Esophagus squamous epithelium (tissue), 5 donors: Measurements from ENCODE around the gene COL1A2. TPM values are rescaled to one million over a fixed set of nuclear protein-coding genes. Genes with fewer than 3 reads are reported as not detected.

Experiments used
- DNase-seq: peaks from one replicate; lab custom pipeline; 2025; lab: John Stamatoyannopoulos, UW
- H3K27ac ChIP-seq, 4 donors: fragments of 200-600 bp; sonication (generic); one replicate each; pipeline ENCODE4 v1.5.1; 2016 to 2019; ENCODE audit warnings: mild to moderate bottlenecking in 1 of 4
- H3K27me3 ChIP-seq, 4 donors: fragments of 200-600 bp; sonication (generic); 1 replicate in 3 of 4; 2 replicates in 1 of 4; pipeline versions ENCODE4 v1.5.1 to v1.6.0; 2017 to 2021; ENCODE audit warnings: antibody characterized with exemption in 1 of 4
- H3K36me3 ChIP-seq, 3 donors: fragments of 200-600 bp; sonication (generic); one replicate each; pipeline ENCODE4 v1.5.1; 2016 to 2019
- H3K4me1 ChIP-seq, 3 donors: fragments of 200-600 bp; sonication (generic); one replicate each; pipeline ENCODE4 v1.5.1; 2017 to 2019
- H3K4me3 ChIP-seq, 4 donors: fragments of 200-600 bp; sonication (generic); 1 replicate in 3 of 4; 2 replicates in 1 of 4; pipeline ENCODE4 v1.5.1; 2016 to 2019; ENCODE audit warnings: mild to moderate bottlenecking in 2 of 4, moderate library complexity in 1 of 4
- H3K9me3 ChIP-seq, 3 donors: fragments of 200-600 bp; sonication (generic); one replicate each; pipeline ENCODE4 v1.5.1; 2016 to 2019
- CTCF ChIP-seq, 6 experiments: fragments of 450-650 bp in 4 of 6; fragments of 200-600 bp in 2 of 6; sonication (generic) in 2 of 6; IDR thresholded peaks; one replicate each; pipeline ENCODE4 v1.5.1; 2016 to 2019; ENCODE audit warnings: antibody characterized with exemption in 6 of 6, mild to moderate bottlenecking in 4 of 6, moderate library complexity in 4 of 6
- POLR2A ChIP-seq, 4 donors: fragments of 450-650 bp; IDR thresholded peaks; one replicate each; pipeline ENCODE4 v1.6.1; 2017; ENCODE audit warnings: antibody characterized with exemption in 4 of 4, mild to moderate bottlenecking in 4 of 4, moderate library complexity in 3 of 4
- WGBS, 2 donors: methylation state at CpG; one replicate each; pipeline ENCODE4 v1.1.5; 2018; 5-methylcytosine and 5-hydroxymethylcytosine counted together
- intact Hi-C: fragments of 100-400 bp; cut with DNase I; formaldehyde crosslinking; loops from one replicate; pipeline ENCODE4 v1.15.0; 2022
- total RNA-seq, 4 donors: library from RNA; depleted of rRNA; stranded (reverse); fragments of >200 nt; gene quantifications; one replicate each; pipeline ENCODE4 v1.1.0, GENCODE V29; 2016
- donor health status: DM: yes; HTN: yes; CAD: no.

COL1A2 gene
- total RNA-seq, 4 donors from 2014 or later = 18.8 to 129 (median 44.3) TPM

- Histone ChIP-seq H3K36me3 (peaks cover 0 to 55% (median 0%) of the 10 kb centered on the region in 3 donors), H3K27me3 (no peaks in the 10 kb centered on the region), H3K9me3 (no peaks in the 10 kb centered on the region), H3K4me1 (no peaks in the 10 kb centered on the region), H3K27ac (no peak overlapping the region), H3K4me3 (no peak overlapping the region)
- no peak for DNase-seq
- TF ChIP-seq POLR2A (IDR thresholded peaks at IDR 0.05) (no peak), CTCF (IDR thresholded peaks at IDR 0.05) (no peak)
- intact Hi-C loops = no loop called here
- 68% methylated on average over 9 of the region's 12 CpGs for WGBS, 2 donors
Observed at GRCh38 chr7:94426980-94427875, 32.5 kb downstream of the COL1A2 start.

GRCh38 chr7:94429153-94429552 lies 34.5 kb downstream of the COL1A2 start:
- H3K36me3 ChIP-seq = peaks cover 0 to 47% (median 0%) of the 10 kb centered on the region in 3 donors
- DNase-seq = no peak
- WGBS, 2 donors = 70 to 88% methylated on average over 1 of the region's 1 CpG
- no peak overlapping the region for H3K4me3 ChIP-seq
- H3K4me1 ChIP-seq = no peaks in the 10 kb centered on the region
- no peaks in the 10 kb centered on the region for H3K9me3 ChIP-seq
- TF ChIP-seq CTCF (IDR thresholded peaks at IDR 0.05) (no peak), POLR2A (IDR thresholded peaks at IDR 0.05) (no peak)
- no peak overlapping the region for H3K27ac ChIP-seq
- no peaks in the 10 kb centered on the region for H3K27me3 ChIP-seq
- intact Hi-C loops = no loop called here

- Histone ChIP-seq H3K4me1 (no peaks in the 10 kb centered on the region), H3K27me3 (peaks cover 0 to 3% (median 0%) of the 10 kb centered on the region in 4 donors), H3K36me3 (peaks cover 0 to 26% (median 0%) of the 10 kb centered on the region in 3 donors), H3K9me3 (no peaks in the 10 kb centered on the region), H3K4me3 (no peak overlapping the region), H3K27ac (no peak overlapping the region)
- TF ChIP-seq CTCF (IDR thresholded peaks at IDR 0.05) = no peak
- TF ChIP-seq POLR2A (IDR thresholded peaks at IDR 0.05) = no peak
- intact Hi-C loops = no loop called here
- 32 to 36% methylated on average over 1 of the region's 1 CpG for WGBS, 2 donors
- no peak for DNase-seq
Observed at GRCh38 chr7:94431176-94431575, 36.5 kb downstream of the COL1A2 start.

- intact Hi-C loops = no loop called here
- DNase-seq = no peak
- 58 to 61% methylated on average over 3 of the region's 3 CpGs for WGBS, 2 donors
- no peak for TF ChIP-seq POLR2A (IDR thresholded peaks at IDR 0.05)
- TF ChIP-seq CTCF (IDR thresholded peaks at IDR 0.05) = no peak
- H3K36me3 ChIP-seq = peaks cover 0 to 21% (median 0%) of the 10 kb centered on the region in 3 donors
- no peak overlapping the region for H3K27ac ChIP-seq
- no peaks in the 10 kb centered on the region for H3K9me3 ChIP-seq
- no peaks in the 10 kb centered on the region for H3K4me1 ChIP-seq
- no peak overlapping the region for H3K4me3 ChIP-seq
- H3K27me3 ChIP-seq = peaks cover 0 to 8% (median 0%) of the 10 kb centered on the region in 4 donors
Observed at GRCh38 chr7:94431619-94432280, 37.1 kb downstream of the COL1A2 start.

- H3K27ac ChIP-seq = no peak overlapping the region
- peaks cover 0 to 8% (median 0%) of the 10 kb centered on the region in 4 donors for H3K27me3 ChIP-seq
- TF ChIP-seq POLR2A (IDR thresholded peaks at IDR 0.05) (no peak), CTCF (IDR thresholded peaks at IDR 0.05) (no peak)
- DNase-seq = no peak
- H3K4me3 ChIP-seq = no peak overlapping the region
- WGBS, 2 donors = 66 to 73% methylated on average over 2 of the region's 2 CpGs
- H3K9me3 ChIP-seq = no peaks in the 10 kb centered on the region
- intact Hi-C loops = no loop called here
- no peaks in the 10 kb centered on the region for H3K4me1 ChIP-seq
- H3K36me3 ChIP-seq = peaks cover 0 to 15% (median 0%) of the 10 kb centered on the region in 3 donors
Observed at GRCh38 chr7:94432281-94432670, 37.6 kb downstream of the COL1A2 start.
